Subcutaneous abdominal adipose tissue (tissue), 5 donors: ENCODE measurements around the gene IFNA4.
"Not testable (repeated sequence)": the region's sequence is repeated elsewhere in the genome, so short reads cannot be mapped to it uniquely, and the experiment has no call there.

Source experiments
- H3K27ac ChIP-seq: one replicate; pipeline ENCODE4 v1.7.0; 2013; ENCODE audit warnings: low read depth, mild to moderate bottlenecking, inconsistent platforms, low read length, moderate library complexity
- H3K27me3 ChIP-seq, 5 donors: one replicate each; pipeline ENCODE4 v1.7.0; 2013; ENCODE audit warnings: low read length in 5 of 5, inconsistent platforms in 1 of 5; ENCODE audit not compliant: control insufficient read depth in 5 of 5, insufficient read depth in 4 of 5
- H3K36me3 ChIP-seq, 5 donors: one replicate each; pipeline ENCODE4 v1.7.0; 2013; ENCODE audit warnings: low read length in 5 of 5; ENCODE audit not compliant: control insufficient read depth in 5 of 5, insufficient read depth in 5 of 5
- H3K4me1 ChIP-seq, 5 donors: one replicate each; pipeline ENCODE4 v1.7.0; 2013; ENCODE audit warnings: low read length in 5 of 5, mild to moderate bottlenecking in 3 of 5, moderate library complexity in 1 of 5; ENCODE audit not compliant: control insufficient read depth in 5 of 5, insufficient read depth in 5 of 5
- H3K4me3 ChIP-seq, 5 donors: one replicate each; pipeline ENCODE4 v1.7.0; 2013; ENCODE audit warnings: low read length in 5 of 5, low read depth in 1 of 5
- H3K9ac ChIP-seq, 5 donors: one replicate each; pipeline ENCODE4 v1.7.0; 2013; ENCODE audit warnings: low read length in 5 of 5, mild to moderate bottlenecking in 4 of 5, moderate library complexity in 3 of 5
- H3K9me3 ChIP-seq, 5 donors: one replicate each; pipeline ENCODE4 v1.7.0; 2013; ENCODE audit warnings: low read length in 5 of 5; ENCODE audit not compliant: control insufficient read depth in 5 of 5
- donor health status: healthy.
- donor health status: healthy.
- donor health status: healthy.
- donor health status: healthy.
- donor health status: healthy.

Gene IFNA4

GRCh38 chr9:21210311-21210710 is 22.9 kb upstream of the IFNA4 start:
- no peaks in the 10 kb centered on the region for H3K9me3 ChIP-seq
- H3K4me3 ChIP-seq = no peak overlapping the region
- no peak overlapping the region for H3K9ac ChIP-seq
- H3K36me3 ChIP-seq = no peaks in the 10 kb centered on the region
- H3K4me1 ChIP-seq = no peaks in the 10 kb centered on the region
- no peaks in the 10 kb centered on the region for H3K27me3 ChIP-seq
- H3K27ac ChIP-seq = no peak overlapping the region

GRCh38 chr9:21207043-21207442 is 19.7 kb upstream of the IFNA4 start, which contains the start of gene IFNA10:
Gene IFNA10 (minus strand): TSS chr9:21207143. CDS start chr9:21207097, 46 bp downstream.
- not testable (repeated sequence) for H3K27ac ChIP-seq, H3K4me1 ChIP-seq, H3K9ac ChIP-seq, H3K36me3 ChIP-seq, H3K4me3 ChIP-seq, H3K27me3 ChIP-seq, H3K9me3 ChIP-seq

- Histone ChIP-seq H3K4me3 (no peak overlapping the region), H3K27ac (no peak overlapping the region), H3K27me3 (no peaks in the 10 kb centered on the region), H3K36me3 (no peaks in the 10 kb centered on the region), H3K9ac (no peak overlapping the region), H3K4me1 (no peaks in the 10 kb centered on the region), H3K9me3 (no peaks in the 10 kb centered on the region)
Measured at GRCh38 chr9:21205204-21205603, 17.8 kb upstream of the IFNA4 start.

GRCh38 chr9:21202105-21202504 is 14.7 kb upstream of the IFNA4 start, which contains the start of gene IFNA7:
Gene IFNA7 (minus strand): TSS chr9:21202205. CDS start chr9:21202165, 40 bp downstream.
- not testable (repeated sequence) for H3K9me3 ChIP-seq, H3K4me1 ChIP-seq, H3K9ac ChIP-seq, H3K27me3 ChIP-seq, H3K27ac ChIP-seq, H3K4me3 ChIP-seq, H3K36me3 ChIP-seq

GRCh38 chr9:21194867-21195776 is 7.7 kb upstream of the IFNA4 start:
- not testable (repeated sequence) for H3K4me1 ChIP-seq

GRCh38 chr9:21182810-21183736 is 4.3 kb downstream of the IFNA4 start:
- H3K4me1 ChIP-seq, H3K9ac ChIP-seq, H3K27ac ChIP-seq, H3K4me3 ChIP-seq, H3K9me3 ChIP-seq, H3K36me3 ChIP-seq, H3K27me3 ChIP-seq: not testable (repeated sequence)

More at GRCh38 chr9:21194867-21195776, 7.7 kb upstream of the IFNA4 start:
- not testable (repeated sequence) for H3K36me3 ChIP-seq, H3K9me3 ChIP-seq, H3K27me3 ChIP-seq, H3K9ac ChIP-seq, H3K27ac ChIP-seq, H3K4me3 ChIP-seq

- Histone ChIP-seq H3K4me3 (no peak overlapping the region), H3K27ac (no peak overlapping the region), H3K4me1 (no peaks in the 10 kb centered on the region), H3K9me3 (no peaks in the 10 kb centered on the region), H3K27me3 (no peaks in the 10 kb centered on the region), H3K9ac (no peak overlapping the region), H3K36me3 (no peaks in the 10 kb centered on the region)
Measured at GRCh38 chr9:21174671-21175070, 12.7 kb downstream of the IFNA4 start.

- no peaks in the 10 kb centered on the region for H3K9me3 ChIP-seq
- H3K4me1 ChIP-seq = no peaks in the 10 kb centered on the region
- H3K4me3 ChIP-seq = no peak overlapping the region
- H3K27me3 ChIP-seq = no peaks in the 10 kb centered on the region
- H3K36me3 ChIP-seq = no peaks in the 10 kb centered on the region
- H3K9ac ChIP-seq = no peak overlapping the region
- H3K27ac ChIP-seq = no peak overlapping the region
Measured at GRCh38 chr9:21172156-21172555, 15.2 kb downstream of the IFNA4 start.

GRCh38 chr9:21171351-21171750 is 16.0 kb downstream of the IFNA4 start:
- Histone ChIP-seq H3K27me3 (no peaks in the 10 kb centered on the region), H3K36me3 (no peaks in the 10 kb centered on the region), H3K4me1 (no peaks in the 10 kb centered on the region), H3K4me3 (no peak overlapping the region), H3K9me3 (no peaks in the 10 kb centered on the region), H3K27ac (no peak overlapping the region), H3K9ac (no peak overlapping the region)

- not testable (repeated sequence) for H3K9me3 ChIP-seq, H3K36me3 ChIP-seq, H3K27ac ChIP-seq, H3K27me3 ChIP-seq, H3K4me1 ChIP-seq, H3K4me3 ChIP-seq, H3K9ac ChIP-seq
Measured at GRCh38 chr9:21166560-21166959, 20.8 kb downstream of the IFNA4 start, which contains the start of gene IFNA21. Gene IFNA21 (minus strand): TSS chr9:21166660. CDS start chr9:21166612, 48 bp downstream.
